Osteoblast (primary cell): ENCODE results near the gene VWDE. TPM values are rescaled to one million over a fixed set of nuclear protein-coding genes. Genes with fewer than 3 reads are reported as not detected.

Source experiments
- DNase-seq: peaks from one replicate; pipeline ENCODE4 v3.0.0; 2011; ENCODE audit warnings: low spot score, mixed read lengths; ENCODE audit not compliant: insufficient read length; ENCODE audit errors: missing footprints
- H2AFZ ChIP-seq: 2 replicates; pipeline ENCODE4 v1.6.0; 2011; ENCODE audit warnings: mild to moderate bottlenecking, low read length
- H3K27ac ChIP-seq: 2 replicates; pipeline ENCODE4 v1.5.1; 2011; ENCODE audit warnings: mild to moderate bottlenecking, low read depth, low read length, moderate library complexity
- H3K27me3 ChIP-seq: 2 replicates; pipeline ENCODE4 v1.6.0; 2012; ENCODE audit warnings: mild to moderate bottlenecking, control low read depth, inconsistent platforms, low read length, moderate library complexity; ENCODE audit not compliant: insufficient read depth
- H3K36me3 ChIP-seq: 2 replicates; pipeline ENCODE4 v1.5.1; 2011; ENCODE audit warnings: mild to moderate bottlenecking, low read length, control low read depth, moderate library complexity; ENCODE audit not compliant: insufficient read depth
- H3K4me1 ChIP-seq: 2 replicates; pipeline ENCODE4 v1.5.1; 2011; ENCODE audit warnings: mild to moderate bottlenecking, low read length, control low read depth, moderate library complexity; ENCODE audit not compliant: insufficient read depth
- H3K4me2 ChIP-seq: 2 replicates; pipeline ENCODE4 v1.6.0; 2011; ENCODE audit warnings: mild to moderate bottlenecking, low read length; ENCODE audit not compliant: insufficient read depth
- H3K4me3 ChIP-seq: fragments of 200-600 bp; sonication (generic); 3 replicates; pipeline ENCODE4 v1.5.1; 2012; ENCODE audit warnings: mild to moderate bottlenecking, low read length, inconsistent platforms; ENCODE audit not compliant: insufficient read depth
- H3K79me2 ChIP-seq: 2 replicates; pipeline ENCODE4 v1.6.0; 2012; ENCODE audit warnings: mild to moderate bottlenecking, low read length, control low read depth, inconsistent platforms; ENCODE audit not compliant: insufficient read depth
- H3K9me3 ChIP-seq: 2 replicates; pipeline ENCODE4 v1.5.1; 2011; ENCODE audit warnings: low read depth, low read length, control low read depth
- H4K20me1 ChIP-seq: 2 replicates; pipeline ENCODE4 v1.6.0; 2012; ENCODE audit warnings: mild to moderate bottlenecking, low read length, control low read depth; ENCODE audit not compliant: insufficient read depth
- total RNA-seq: library from RNA; depleted of rRNA; stranded (reverse); fragments of >200 nt; gene quantifications from 2 replicates; pipeline ENCODE4 v1.2.3, GENCODE V29; 2012
- TF ChIP-seq, protein P1 (sequence below): IDR thresholded peaks from 2 replicates; pipeline ENCODE4 v1.5.1; 2011; ENCODE audit warnings: mild to moderate bottlenecking, low read depth, low read length, moderate library complexity; ENCODE audit errors: extremely low read depth

The VWDE gene
- total RNA-seq, 1 donor = under 0.01 TPM

DNA sequence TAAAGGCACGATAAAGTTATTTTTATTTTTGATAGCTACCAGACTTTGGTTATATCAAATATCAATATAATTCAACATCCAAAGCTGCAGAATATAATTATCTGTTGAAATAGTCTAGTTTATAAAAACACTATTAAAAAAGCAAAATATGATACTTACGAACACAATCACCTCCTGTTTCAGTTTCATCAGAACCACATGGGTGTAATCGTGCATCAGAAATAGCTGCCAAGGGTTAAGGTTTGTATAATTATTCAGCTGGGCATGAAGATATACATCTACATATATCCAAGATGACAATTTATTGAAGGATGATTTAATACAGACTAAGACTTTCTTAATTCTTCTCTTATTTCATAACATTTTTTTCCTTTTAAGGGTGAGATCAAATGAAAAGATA, 20.3 kb downstream of the VWDE start:
- H3K9me3 ChIP-seq = no peaks in the 10 kb centered on the region
- TF ChIP-seq, protein P1, sequence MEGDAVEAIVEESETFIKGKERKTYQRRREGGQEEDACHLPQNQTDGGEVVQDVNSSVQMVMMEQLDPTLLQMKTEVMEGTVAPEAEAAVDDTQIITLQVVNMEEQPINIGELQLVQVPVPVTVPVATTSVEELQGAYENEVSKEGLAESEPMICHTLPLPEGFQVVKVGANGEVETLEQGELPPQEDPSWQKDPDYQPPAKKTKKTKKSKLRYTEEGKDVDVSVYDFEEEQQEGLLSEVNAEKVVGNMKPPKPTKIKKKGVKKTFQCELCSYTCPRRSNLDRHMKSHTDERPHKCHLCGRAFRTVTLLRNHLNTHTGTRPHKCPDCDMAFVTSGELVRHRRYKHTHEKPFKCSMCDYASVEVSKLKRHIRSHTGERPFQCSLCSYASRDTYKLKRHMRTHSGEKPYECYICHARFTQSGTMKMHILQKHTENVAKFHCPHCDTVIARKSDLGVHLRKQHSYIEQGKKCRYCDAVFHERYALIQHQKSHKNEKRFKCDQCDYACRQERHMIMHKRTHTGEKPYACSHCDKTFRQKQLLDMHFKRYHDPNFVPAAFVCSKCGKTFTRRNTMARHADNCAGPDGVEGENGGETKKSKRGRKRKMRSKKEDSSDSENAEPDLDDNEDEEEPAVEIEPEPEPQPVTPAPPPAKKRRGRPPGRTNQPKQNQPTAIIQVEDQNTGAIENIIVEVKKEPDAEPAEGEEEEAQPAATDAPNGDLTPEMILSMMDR = no peak
- H3K27ac ChIP-seq = no peak overlapping the region
- H2AFZ ChIP-seq = no peak overlapping the region
- no peaks in the 10 kb centered on the region for H3K4me1 ChIP-seq
- DNase-seq = no peak
- H3K79me2 ChIP-seq = no peaks in the 10 kb centered on the region
- H3K36me3 ChIP-seq = no peaks in the 10 kb centered on the region
- no peak overlapping the region for H3K4me2 ChIP-seq
- H3K27me3 ChIP-seq = no peaks in the 10 kb centered on the region
- no peak overlapping the region for H3K4me3 ChIP-seq
- H4K20me1 ChIP-seq = no peaks in the 10 kb centered on the region

DNA sequence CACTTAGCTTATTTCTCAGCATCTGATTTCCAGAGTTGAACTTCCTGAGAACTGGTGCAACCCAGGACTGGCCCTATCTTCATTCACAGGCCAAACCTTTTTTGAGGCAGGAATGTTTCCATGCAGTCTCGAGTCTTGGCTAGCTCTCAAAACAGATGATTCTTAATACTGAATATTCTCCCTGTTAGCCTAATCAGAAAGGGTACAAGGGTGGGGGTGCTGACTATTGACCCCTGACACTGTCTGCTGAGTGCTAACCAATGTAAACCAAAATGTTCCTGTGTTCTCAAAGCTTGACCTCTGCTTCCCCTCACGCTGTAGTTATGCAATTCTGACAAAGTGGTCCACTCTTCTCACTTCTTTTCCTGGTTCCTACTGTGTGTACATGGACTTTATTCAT, 25.3 kb downstream of the VWDE start:
- no peaks in the 10 kb centered on the region for H3K4me1 ChIP-seq
- no peak overlapping the region for H2AFZ ChIP-seq
- H3K4me2 ChIP-seq = no peak overlapping the region
- H3K27ac ChIP-seq = no peak overlapping the region
- DNase-seq = no peak
- no peaks in the 10 kb centered on the region for H3K79me2 ChIP-seq
- no peak overlapping the region for H3K4me3 ChIP-seq
- H4K20me1 ChIP-seq = no peaks in the 10 kb centered on the region
- TF ChIP-seq, protein P1 = no peak
- no peaks in the 10 kb centered on the region for H3K27me3 ChIP-seq
- H3K36me3 ChIP-seq = no peaks in the 10 kb centered on the region
- no peaks in the 10 kb centered on the region for H3K9me3 ChIP-seq

DNA sequence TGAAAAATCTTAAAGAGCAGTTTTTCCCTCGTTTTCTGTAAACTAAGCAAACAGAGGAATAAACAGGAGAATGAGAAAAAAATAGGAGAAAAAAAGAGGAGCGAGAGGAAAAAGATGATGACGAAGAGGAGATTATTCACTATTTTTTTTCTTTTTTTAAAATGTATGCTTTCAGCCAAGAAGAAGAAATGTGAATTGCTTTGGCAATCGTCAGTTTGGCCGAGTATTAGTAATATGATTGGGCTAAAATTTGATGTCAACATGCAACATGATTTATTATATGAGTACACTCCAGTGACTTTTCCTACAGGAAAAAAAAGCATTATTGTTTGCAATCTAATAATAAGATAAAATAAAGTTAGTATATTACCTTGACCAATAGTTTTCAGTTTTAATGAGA, 26.3 kb downstream of the VWDE start:
- H3K36me3 ChIP-seq = no peaks in the 10 kb centered on the region
- no peaks in the 10 kb centered on the region for H3K79me2 ChIP-seq
- no peaks in the 10 kb centered on the region for H3K4me1 ChIP-seq
- TF ChIP-seq, protein P1 = no peak
- H3K27me3 ChIP-seq = no peaks in the 10 kb centered on the region
- H3K4me3 ChIP-seq = no peak overlapping the region
- H3K4me2 ChIP-seq = no peak overlapping the region
- DNase-seq = no peak
- H3K9me3 ChIP-seq = no peaks in the 10 kb centered on the region
- no peak overlapping the region for H3K27ac ChIP-seq
- no peaks in the 10 kb centered on the region for H4K20me1 ChIP-seq
- no peak overlapping the region for H2AFZ ChIP-seq

DNA sequence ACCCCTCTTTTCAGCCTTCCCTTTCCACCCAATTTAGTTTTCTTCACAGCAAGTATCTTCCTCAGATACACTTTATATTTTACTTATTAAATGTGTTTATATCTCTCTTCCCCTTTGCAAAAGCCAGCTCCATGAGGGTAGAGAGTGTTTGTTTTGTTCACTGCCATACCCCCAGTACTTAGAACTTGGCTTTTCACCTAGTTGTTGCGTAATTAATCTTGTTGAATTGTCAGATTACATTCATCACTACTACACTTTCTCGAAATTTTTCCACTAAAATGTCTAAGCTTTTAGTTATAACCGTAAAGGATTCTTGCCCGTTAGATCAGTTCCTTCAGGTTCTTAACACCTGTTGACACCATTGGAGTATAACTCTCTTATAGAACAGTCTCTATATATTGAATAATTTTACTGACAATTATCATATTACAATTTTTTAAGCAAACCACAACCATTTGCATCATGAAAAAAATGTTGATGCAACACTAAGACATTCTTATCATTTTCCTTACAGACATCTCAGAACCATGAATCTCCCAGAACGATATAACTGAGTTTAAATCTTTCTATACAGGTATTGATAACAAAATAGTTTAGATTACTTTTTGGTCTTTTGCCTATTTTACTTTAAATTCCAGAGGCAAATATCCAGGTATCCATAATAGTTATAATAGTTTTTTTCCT, 29.9 kb downstream of the VWDE start:
- Histone ChIP-seq H3K27me3 (no peaks in the 10 kb centered on the region), H3K27ac (no peak overlapping the region), H3K9me3 (no peaks in the 10 kb centered on the region), H4K20me1 (no peaks in the 10 kb centered on the region), H2AFZ (no peak overlapping the region), H3K4me1 (no peaks in the 10 kb centered on the region), H3K79me2 (no peaks in the 10 kb centered on the region), H3K36me3 (no peaks in the 10 kb centered on the region), H3K4me3 (no peak overlapping the region), H3K4me2 (no peak overlapping the region)
- TF ChIP-seq, protein P1 = no peak
- DNase-seq = no peak
